ENCODE results near the gene CFAP61.

The CFAP61 gene

GRCh38 chr20:20226554-20226953 is 174.2 kb downstream of the CFAP61 start (continued):
- TF ChIP-seq PRDM10 (tag by site-specific recombination; IDR thresholded peaks at IDR 0.05): no peak
- no peak for TF ChIP-seq ZNF48 (tag by site-specific recombination; IDR thresholded peaks at IDR 0.05)
- TF ChIP-seq ZNF560 (tag by site-specific recombination; IDR thresholded peaks at IDR 0.05; ENCODE audit: borderline replicate concordance): no peak

GRCh38 chr20:20227013-20227571 is 174.8 kb downstream of the CFAP61 start:
- H3K4me3 ChIP-seq (ENCODE audit: low read depth, low read length): no peak overlapping the region
- no peaks in the 10 kb centered on the region for H3K4me1 ChIP-seq (ENCODE audit: control insufficient read depth, insufficient read depth, low read length)
- H3K9me3 ChIP-seq (ENCODE audit: control insufficient read depth, insufficient read depth, low read depth, low read length): no peaks in the 10 kb centered on the region
- H3K36me3 ChIP-seq (ENCODE audit: control insufficient read depth in 2 of 2, insufficient read depth in 1 of 2, low read length in 2 of 2): no peaks in the 10 kb centered on the region
- H3K27ac ChIP-seq (ENCODE audit: extremely low read depth, low read depth, low read length): no peak overlapping the region
- ChIA-PET CTCF (interaction anchor here (1.0 kb wide), 1 partner anchor 9 kb away, joined by 3 read pairs; no protein-coding TSS in a partner anchor), POLR2A (no interaction called here)
- TF ChIP-seq SETDB1 (IDR thresholded peaks at IDR 0.05; ENCODE audit: insufficient read length, low read length): peak; percentile 77
- TF ChIP-seq ZNF677 (tag by site-specific recombination; IDR thresholded peaks at IDR 0.05): peak; percentile 96
- no peak for TF ChIP-seq FEZF1 (tag by site-specific recombination; IDR thresholded peaks at IDR 0.05)
- TF ChIP-seq TRIM28 (IDR thresholded peaks at IDR 0.05; ENCODE audit: borderline replicate concordance, low read length): peak; percentile 73; the same call in 1 of the 2 replicates
- TF ChIP-seq ZNF501 (tag by site-specific recombination; IDR thresholded peaks at IDR 0.05): no peak

- H3K4me1 ChIP-seq (ENCODE audit: control insufficient read depth, insufficient read depth, low read length): no peaks in the 10 kb centered on the region
- H3K4me3 ChIP-seq (ENCODE audit: low read depth, low read length): no peak overlapping the region
- CTCF ChIA-PET: interaction anchor here (0.7 to 1.0 kb wide), 2 partner anchors 8 to 9 kb away, joined by 3 to 4 read pairs; no protein-coding TSS in a partner anchor
- no peaks in the 10 kb centered on the region for H3K36me3 ChIP-seq (ENCODE audit: control insufficient read depth in 2 of 2, insufficient read depth in 1 of 2, low read length in 2 of 2)
- H3K27ac ChIP-seq (ENCODE audit: extremely low read depth, low read depth, low read length): no peak overlapping the region
- POLR2A ChIA-PET: no interaction called here
- no peaks in the 10 kb centered on the region for H3K9me3 ChIP-seq (ENCODE audit: control insufficient read depth, insufficient read depth, low read depth, low read length)
- no peak for TF ChIP-seq ZNF16 (tag by site-specific recombination; IDR thresholded peaks at IDR 0.05; ENCODE audit: low read depth)
- TF ChIP-seq PRDM2 (tag by site-specific recombination; IDR thresholded peaks at IDR 0.05; ENCODE audit: borderline replicate concordance): no peak
- TF ChIP-seq SCRT1 (tag by site-specific recombination; IDR thresholded peaks at IDR 0.05; ENCODE audit: borderline replicate concordance): no peak
- no peak for TF ChIP-seq GLIS2 (tag by site-specific recombination; IDR thresholded peaks at IDR 0.05)
- no peak for TF ChIP-seq ZNF791 (tag by site-specific recombination; IDR thresholded peaks at IDR 0.05)
- no peak for TF ChIP-seq ZNF274 (IDR thresholded peaks at IDR 0.05; ENCODE audit: low read length)
- no peak for TF ChIP-seq ZNF274 (tag by site-specific recombination; IDR thresholded peaks at IDR 0.05; ENCODE audit: borderline replicate concordance)
- TF ChIP-seq ZNF202 (tag by site-specific recombination; IDR thresholded peaks at IDR 0.05; ENCODE audit: borderline replicate concordance): no peak
- no peak for TF ChIP-seq ZNF169 (tag by site-specific recombination; IDR thresholded peaks at IDR 0.05)
- TF ChIP-seq ZNF529 (tag by site-specific recombination; IDR thresholded peaks at IDR 0.05; ENCODE audit: insufficient replicate concordance): no peak
- TF ChIP-seq ZNF239 (tag by site-specific recombination; IDR thresholded peaks at IDR 0.05): no peak
- no peak for TF ChIP-seq ZNF311 (tag by site-specific recombination; IDR thresholded peaks at IDR 0.05; ENCODE audit: borderline replicate concordance)
- TF ChIP-seq ZFP41 (tag by site-specific recombination; IDR thresholded peaks at IDR 0.05; ENCODE audit: borderline replicate concordance): no peak
- TF ChIP-seq ZNF426 (tag by site-specific recombination; IDR thresholded peaks at IDR 0.05): no peak
- no peak for TF ChIP-seq PRDM6 (tag by site-specific recombination; IDR thresholded peaks at IDR 0.05)
Measured at GRCh38 chr20:20228351-20228750, 176.0 kb downstream of the CFAP61 start.
